HEK293T (cell line): Measurements from ENCODE around the gene TEX2.

Experiments used
- BHLHE40 ChIP-seq: fragments of 450-650 bp; IDR thresholded peaks from 2 replicates; pipeline ENCODE4 v1.6.1; 2016; ENCODE audit warnings: mild to moderate bottlenecking, moderate library complexity, borderline replicate concordance
- ELF4 ChIP-seq: fragments of 450-650 bp; IDR thresholded peaks from 2 replicates; pipeline ENCODE4 v1.6.1; 2017; ENCODE audit warnings: antibody characterized with exemption
- FOXA1 ChIP-seq: fragments of 450-650 bp; IDR thresholded peaks from 2 replicates; pipeline ENCODE4 v1.6.1; 2016; ENCODE audit warnings: mild to moderate bottlenecking
- FOXK2 ChIP-seq: fragments of 450-650 bp; IDR thresholded peaks from 2 replicates; pipeline ENCODE4 v1.6.1; 2016; ENCODE audit warnings: mild to moderate bottlenecking
- L3MBTL2 ChIP-seq: fragments of 450-650 bp; conservative IDR thresholded peaks from 2 replicates; pipeline ENCODE4 v1.6.1; 2016; ENCODE audit warnings: mild to moderate bottlenecking
- NFRKB ChIP-seq: fragments of 450-650 bp; IDR thresholded peaks from 2 replicates; pipeline ENCODE4 v1.6.1; 2016; ENCODE audit warnings: mild to moderate bottlenecking, moderate library complexity
- PKNOX1 ChIP-seq: fragments of 450-650 bp; IDR thresholded peaks from 2 replicates; pipeline ENCODE4 v1.6.1; 2016
- SP1 ChIP-seq: fragments of 450-650 bp; IDR thresholded peaks from 2 replicates; pipeline ENCODE4 v1.6.1; 2017
- SUZ12 ChIP-seq: fragments of 450-650 bp; IDR thresholded peaks from 2 replicates; pipeline ENCODE4 v1.6.1; 2016; ENCODE audit warnings: mild to moderate bottlenecking
- TARDBP ChIP-seq: fragments of 450-650 bp; IDR thresholded peaks from 2 replicates; pipeline ENCODE4 v1.6.1; 2016
- ZNF384 ChIP-seq: fragments of 450-650 bp; IDR thresholded peaks from 2 replicates; pipeline ENCODE4 v1.6.1; 2016

GRCh38 chr17:64111831-64112230, 151.2 kb downstream of the TEX2 start:
- TF ChIP-seq L3MBTL2 (no peak), FOXK2 (no peak), FOXA1 (no peak), PKNOX1 (no peak), TARDBP (no peak), SUZ12 (no peak), NFRKB (no peak), ZNF384 (no peak), ELF4 (no peak), BHLHE40 (no peak), SP1 (no peak)
